Measurements from ENCODE around the gene SESN1.
A peak's percentile ranks its signal among the peaks of the same experiment; 100 is the strongest.

Gene SESN1

GRCh38 chr6:108955329-108955949, 139.2 kb downstream of the SESN1 start:
- DNase-seq, result no peak

- DNase-seq, result no peak
These were observed 141.0 kb downstream of the SESN1 start for GRCh38 chr6:108953681-108954080.

GRCh38 chr6:108952776-108953486, 141.7 kb downstream of the SESN1 start:
- DNase-seq, result peak; percentile 50

- DNase-seq, result no peak
These were observed 143.2 kb downstream of the SESN1 start for GRCh38 chr6:108951351-108951953.

GRCh38 chr6:108948181-108948661, 146.4 kb downstream of the SESN1 start:
- DNase-seq, result peak; percentile 58

- peak; percentile 52 for DNase-seq
These were observed 147.4 kb downstream of the SESN1 start for GRCh38 chr6:108947114-108947854.

GRCh38 chr6:108946695-108947094, 148.0 kb downstream of the SESN1 start:
- peak; percentile 46 for DNase-seq

- DNase-seq, result peak; percentile 91
These were observed 148.9 kb downstream of the SESN1 start for GRCh38 chr6:108945681-108946159.

GRCh38 chr6:108944707-108945680, 149.7 kb downstream of the SESN1 start:
- peak; percentile 70 for DNase-seq

GRCh38 chr6:108944071-108944470, 150.6 kb downstream of the SESN1 start:
- no peak for DNase-seq

GRCh38 chr6:108942556-108943492, 151.8 kb downstream of the SESN1 start:
- DNase-seq, result no peak

- DNase-seq, result no peak
These were observed 152.8 kb downstream of the SESN1 start for GRCh38 chr6:108941859-108942258.

- no peak for DNase-seq
These were observed 153.4 kb downstream of the SESN1 start for GRCh38 chr6:108941281-108941680.

- no peak for DNase-seq
These were observed 153.9 kb downstream of the SESN1 start for GRCh38 chr6:108940741-108941140.

GRCh38 chr6:108937170-108937569, 157.5 kb downstream of the SESN1 start:
- DNase-seq, result no peak
